ENCODE measurements around the gene CPNE6.

The CPNE6 gene

DNA sequence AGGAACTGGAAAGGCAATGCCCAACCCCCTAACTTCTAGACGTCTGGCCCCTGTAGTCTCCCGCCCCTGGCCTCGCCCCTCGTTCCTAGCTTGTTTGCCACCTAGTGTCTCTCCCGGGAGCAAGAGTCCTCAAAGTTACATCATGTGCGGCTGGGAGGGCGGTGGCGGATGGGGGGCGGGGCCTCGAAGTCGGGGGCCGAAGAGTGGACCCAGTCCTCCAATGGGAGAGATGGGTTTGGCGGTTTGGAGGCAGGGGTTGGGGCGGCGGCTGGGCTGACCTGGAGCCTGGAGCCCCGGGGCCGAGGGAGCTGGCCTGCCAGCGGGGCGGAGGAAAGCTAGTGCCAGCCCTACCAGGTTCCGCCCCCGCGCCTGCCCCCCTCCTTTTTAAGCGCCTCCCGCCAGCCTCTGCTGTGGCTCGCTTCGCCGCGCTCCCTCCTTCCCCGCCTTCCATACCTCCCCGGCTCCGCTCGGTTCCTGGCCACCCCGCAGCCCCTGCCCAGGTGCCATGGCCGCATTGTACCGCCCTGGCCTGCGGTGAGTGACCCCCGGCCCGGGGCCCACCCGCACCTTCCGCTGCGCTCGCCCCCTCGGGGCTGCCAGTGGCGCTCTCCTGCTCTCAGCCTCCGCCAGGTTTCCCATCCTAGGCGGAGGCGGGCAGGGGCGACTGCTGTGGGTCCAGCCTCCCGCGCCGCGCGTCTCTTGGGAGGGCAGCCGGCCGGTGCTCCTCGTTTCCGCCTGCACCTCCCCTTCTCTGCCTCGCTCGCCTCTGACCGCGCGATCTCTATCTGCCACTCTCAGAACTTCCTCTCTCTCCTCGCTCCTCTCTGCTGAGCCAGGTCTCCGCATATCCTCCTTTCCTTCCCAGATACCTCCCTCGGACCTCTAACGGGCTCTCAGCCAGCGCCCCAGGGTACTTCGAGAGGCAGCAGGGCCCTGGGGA, 22.8 kb downstream of the CPNE6 start, which contains the start of gene PCK2:
TSS of gene PCK2 (plus strand) at position 411 of the 940 bp plus-strand sequence. CDS start at position 506, 95 bp downstream.
- peaks cover 3% of the 10 kb centered on the region; the same call in 1 of the 2 replicates for H3K4me1 ChIP-seq (ENCODE audit: control insufficient read depth, insufficient read depth, low read length)
- CTCF ChIA-PET = interaction anchor here (0.6 to 9.4 kb wide), 9 partner anchors 9 to 222 kb away, joined by 3 to 247 read pairs (median 4); partner anchors contain the start of genes DCAF11, IRF9 and NRL
- peak within 1 kb of the TSS; percentile 81 for H3K4me3 ChIP-seq (ENCODE audit: low read depth, low read length)
- peak within 1 kb of the TSS; percentile 87 for H3K27ac ChIP-seq (ENCODE audit: extremely low read depth, low read depth, low read length)
- H3K36me3 ChIP-seq (ENCODE audit: control insufficient read depth in 2 of 2, insufficient read depth in 1 of 2, low read length in 2 of 2) = peaks cover 0 to 20% of the 10 kb centered on the region in 2 experiments; a peak in 1 of 3 replicates
- POLR2A ChIA-PET = interaction anchor here (0.6 to 4.2 kb wide), 27 partner anchors 8 to 177 kb away, joined by 3 to 64 read pairs (median 4); partner anchors contain the start of genes CARMIL3, CHMP4A, DCAF11 and DHRS4
- H3K9me3 ChIP-seq (ENCODE audit: control insufficient read depth, insufficient read depth, low read depth, low read length) = no peaks in the 10 kb centered on the region
- no peak for TF ChIP-seq ZNF184 (tag by site-specific recombination; IDR thresholded peaks at IDR 0.05)
- no peak for TF ChIP-seq ZNF560 (tag by site-specific recombination; IDR thresholded peaks at IDR 0.05; ENCODE audit: borderline replicate concordance)
- no peak for TF ChIP-seq ZNF132 (tag by site-specific recombination; IDR thresholded peaks at IDR 0.05; ENCODE audit: borderline replicate concordance)
- TF ChIP-seq PATZ1 (tag by site-specific recombination; IDR thresholded peaks at IDR 0.05) = peak; percentile 99
- peak; percentile 77; the same call in 1 of the 2 replicates for TF ChIP-seq ZNF2 (tag by site-specific recombination; IDR thresholded peaks at IDR 0.05)
- no peak for TF ChIP-seq ZNF549 (tag by site-specific recombination; IDR thresholded peaks at IDR 0.05)
- peak; percentile 39; the same call in 1 of the 2 replicates for TF ChIP-seq ZNF394 (tag by site-specific recombination; IDR thresholded peaks at IDR 0.05; ENCODE audit: borderline replicate concordance)
- no peak for TF ChIP-seq ZNF121 (tag by site-specific recombination; IDR thresholded peaks at IDR 0.05)
- TF ChIP-seq ZNF280D (tag by site-specific recombination; IDR thresholded peaks at IDR 0.05) = no peak
- no peak for TF ChIP-seq RBAK (tag by site-specific recombination; IDR thresholded peaks at IDR 0.05)
- TF ChIP-seq MEIS1 (CRISPR knock-in tag; IDR thresholded peaks at IDR 0.05; ENCODE audit: borderline replicate concordance) = no peak
- TF ChIP-seq ZNF223 (tag by site-specific recombination; IDR thresholded peaks at IDR 0.05) = no peak
- TF ChIP-seq, protein P1, sequence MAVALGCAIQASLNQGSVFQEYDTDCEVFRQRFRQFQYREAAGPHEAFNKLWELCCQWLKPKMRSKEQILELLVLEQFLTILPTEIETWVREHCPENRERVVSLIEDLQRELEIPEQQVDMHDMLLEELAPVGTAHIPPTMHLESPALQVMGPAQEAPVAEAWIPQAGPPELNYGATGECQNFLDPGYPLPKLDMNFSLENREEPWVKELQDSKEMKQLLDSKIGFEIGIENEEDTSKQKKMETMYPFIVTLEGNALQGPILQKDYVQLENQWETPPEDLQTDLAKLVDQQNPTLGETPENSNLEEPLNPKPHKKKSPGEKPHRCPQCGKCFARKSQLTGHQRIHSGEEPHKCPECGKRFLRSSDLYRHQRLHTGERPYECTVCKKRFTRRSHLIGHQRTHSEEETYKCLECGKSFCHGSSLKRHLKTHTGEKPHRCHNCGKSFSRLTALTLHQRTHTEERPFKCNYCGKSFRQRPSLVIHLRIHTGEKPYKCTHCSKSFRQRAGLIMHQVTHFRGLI (tag by site-specific recombination; IDR thresholded peaks at IDR 0.05) = peak; percentile 90
- TF ChIP-seq, protein P2, sequence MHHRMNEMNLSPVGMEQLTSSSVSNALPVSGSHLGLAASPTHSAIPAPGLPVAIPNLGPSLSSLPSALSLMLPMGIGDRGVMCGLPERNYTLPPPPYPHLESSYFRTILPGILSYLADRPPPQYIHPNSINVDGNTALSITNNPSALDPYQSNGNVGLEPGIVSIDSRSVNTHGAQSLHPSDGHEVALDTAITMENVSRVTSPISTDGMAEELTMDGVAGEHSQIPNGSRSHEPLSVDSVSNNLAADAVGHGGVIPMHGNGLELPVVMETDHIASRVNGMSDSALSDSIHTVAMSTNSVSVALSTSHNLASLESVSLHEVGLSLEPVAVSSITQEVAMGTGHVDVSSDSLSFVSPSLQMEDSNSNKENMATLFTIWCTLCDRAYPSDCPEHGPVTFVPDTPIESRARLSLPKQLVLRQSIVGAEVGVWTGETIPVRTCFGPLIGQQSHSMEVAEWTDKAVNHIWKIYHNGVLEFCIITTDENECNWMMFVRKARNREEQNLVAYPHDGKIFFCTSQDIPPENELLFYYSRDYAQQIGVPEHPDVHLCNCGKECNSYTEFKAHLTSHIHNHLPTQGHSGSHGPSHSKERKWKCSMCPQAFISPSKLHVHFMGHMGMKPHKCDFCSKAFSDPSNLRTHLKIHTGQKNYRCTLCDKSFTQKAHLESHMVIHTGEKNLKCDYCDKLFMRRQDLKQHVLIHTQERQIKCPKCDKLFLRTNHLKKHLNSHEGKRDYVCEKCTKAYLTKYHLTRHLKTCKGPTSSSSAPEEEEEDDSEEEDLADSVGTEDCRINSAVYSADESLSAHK (tag by site-specific recombination; IDR thresholded peaks at IDR 0.05) = no peak
- TF ChIP-seq REPIN1 (tag by site-specific recombination; IDR thresholded peaks at IDR 0.05; ENCODE audit: low read depth) = peak; percentile 49; the same call in 1 of the 2 replicates
- no peak for TF ChIP-seq ZNF433 (tag by site-specific recombination; IDR thresholded peaks at IDR 0.05; ENCODE audit: low read depth)
- TF ChIP-seq, protein P3, sequence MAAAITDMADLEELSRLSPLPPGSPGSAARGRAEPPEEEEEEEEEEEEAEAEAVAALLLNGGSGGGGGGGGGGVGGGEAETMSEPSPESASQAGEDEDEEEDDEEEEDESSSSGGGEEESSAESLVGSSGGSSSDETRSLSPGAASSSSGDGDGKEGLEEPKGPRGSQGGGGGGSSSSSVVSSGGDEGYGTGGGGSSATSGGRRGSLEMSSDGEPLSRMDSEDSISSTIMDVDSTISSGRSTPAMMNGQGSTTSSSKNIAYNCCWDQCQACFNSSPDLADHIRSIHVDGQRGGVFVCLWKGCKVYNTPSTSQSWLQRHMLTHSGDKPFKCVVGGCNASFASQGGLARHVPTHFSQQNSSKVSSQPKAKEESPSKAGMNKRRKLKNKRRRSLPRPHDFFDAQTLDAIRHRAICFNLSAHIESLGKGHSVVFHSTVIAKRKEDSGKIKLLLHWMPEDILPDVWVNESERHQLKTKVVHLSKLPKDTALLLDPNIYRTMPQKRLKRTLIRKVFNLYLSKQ (tag by site-specific recombination; IDR thresholded peaks at IDR 0.05; ENCODE audit: borderline replicate concordance) = no peak
- TF ChIP-seq SALL2 (tag by site-specific recombination; IDR thresholded peaks at IDR 0.05; ENCODE audit: borderline replicate concordance) = no peak
- TF ChIP-seq, protein P4, sequence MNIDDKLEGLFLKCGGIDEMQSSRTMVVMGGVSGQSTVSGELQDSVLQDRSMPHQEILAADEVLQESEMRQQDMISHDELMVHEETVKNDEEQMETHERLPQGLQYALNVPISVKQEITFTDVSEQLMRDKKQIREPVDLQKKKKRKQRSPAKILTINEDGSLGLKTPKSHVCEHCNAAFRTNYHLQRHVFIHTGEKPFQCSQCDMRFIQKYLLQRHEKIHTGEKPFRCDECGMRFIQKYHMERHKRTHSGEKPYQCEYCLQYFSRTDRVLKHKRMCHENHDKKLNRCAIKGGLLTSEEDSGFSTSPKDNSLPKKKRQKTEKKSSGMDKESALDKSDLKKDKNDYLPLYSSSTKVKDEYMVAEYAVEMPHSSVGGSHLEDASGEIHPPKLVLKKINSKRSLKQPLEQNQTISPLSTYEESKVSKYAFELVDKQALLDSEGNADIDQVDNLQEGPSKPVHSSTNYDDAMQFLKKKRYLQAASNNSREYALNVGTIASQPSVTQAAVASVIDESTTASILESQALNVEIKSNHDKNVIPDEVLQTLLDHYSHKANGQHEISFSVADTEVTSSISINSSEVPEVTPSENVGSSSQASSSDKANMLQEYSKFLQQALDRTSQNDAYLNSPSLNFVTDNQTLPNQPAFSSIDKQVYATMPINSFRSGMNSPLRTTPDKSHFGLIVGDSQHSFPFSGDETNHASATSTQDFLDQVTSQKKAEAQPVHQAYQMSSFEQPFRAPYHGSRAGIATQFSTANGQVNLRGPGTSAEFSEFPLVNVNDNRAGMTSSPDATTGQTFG (tag by site-specific recombination; IDR thresholded peaks at IDR 0.05; ENCODE audit: borderline replicate concordance) = no peak
- TF ChIP-seq ZNF623 (tag by site-specific recombination; IDR thresholded peaks at IDR 0.05) = no peak

Data from HEK293 (cell line).